Activated T-cell treated with anti-CD3 and anti-CD28 coated beads for 24 hours (primary cell): ENCODE results near the gene AQP3.
"Not testable (repeated sequence)": the region's sequence is repeated elsewhere in the genome, so short reads cannot be mapped to it uniquely, and the experiment has no call there.

Source experiments
- DNase-seq: peaks from one replicate; pipeline ENCODE4 v3.0.0-alpha.2; 2020; ENCODE audit warnings: low read depth

Gene AQP3

DNA sequence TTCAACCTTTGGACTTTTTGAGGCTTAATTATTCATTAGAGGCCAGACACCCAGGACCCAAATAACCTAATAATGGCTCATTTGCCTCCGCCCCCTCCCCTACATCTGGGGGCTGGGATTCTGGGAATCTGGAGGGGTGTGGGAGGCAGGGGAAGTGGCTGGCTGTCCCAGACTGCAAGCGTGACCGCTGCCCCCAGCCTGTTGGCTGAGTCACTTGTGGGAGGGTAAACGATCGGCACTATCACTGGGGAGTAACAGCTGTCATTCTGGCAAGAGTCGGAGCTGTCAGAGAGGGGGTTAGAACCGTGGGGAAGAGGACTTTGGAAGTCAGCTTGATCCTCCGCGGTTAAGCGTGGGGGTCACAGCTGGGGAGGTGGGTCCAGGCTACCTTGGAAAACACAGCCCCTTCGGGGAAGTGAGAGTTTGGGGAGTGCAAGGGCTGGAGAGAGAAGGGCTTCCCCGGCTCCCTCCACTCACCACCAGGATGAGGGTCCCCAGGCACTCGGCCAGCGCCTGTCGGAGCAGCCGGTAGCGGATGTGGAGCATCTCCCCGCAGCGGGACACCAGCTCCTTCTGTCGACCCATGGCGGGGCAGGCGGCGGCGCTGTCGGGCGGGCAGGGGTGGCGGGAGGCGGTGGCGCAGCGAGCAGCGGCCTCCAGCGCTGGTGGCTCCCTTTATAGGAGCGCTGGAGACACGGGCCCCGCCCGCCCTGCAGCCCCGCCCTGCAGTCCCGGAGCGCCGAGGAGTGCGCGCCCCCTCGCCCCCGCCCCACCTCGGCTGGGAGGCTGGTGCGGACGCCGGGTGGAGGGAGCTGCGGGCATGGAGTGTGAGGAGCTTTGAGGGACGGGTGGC is at the start of gene AQP3:
Gene AQP3 (minus strand): TSS at position 648 of the 853 bp plus-strand sequence. CDS start 63 bp downstream, at position 585.
- DNase-seq: peak; percentile 44

GRCh38 chr9:33493819-33494218 is 46.4 kb upstream of the AQP3 start:
- DNase-seq: not testable (repeated sequence)

DNA sequence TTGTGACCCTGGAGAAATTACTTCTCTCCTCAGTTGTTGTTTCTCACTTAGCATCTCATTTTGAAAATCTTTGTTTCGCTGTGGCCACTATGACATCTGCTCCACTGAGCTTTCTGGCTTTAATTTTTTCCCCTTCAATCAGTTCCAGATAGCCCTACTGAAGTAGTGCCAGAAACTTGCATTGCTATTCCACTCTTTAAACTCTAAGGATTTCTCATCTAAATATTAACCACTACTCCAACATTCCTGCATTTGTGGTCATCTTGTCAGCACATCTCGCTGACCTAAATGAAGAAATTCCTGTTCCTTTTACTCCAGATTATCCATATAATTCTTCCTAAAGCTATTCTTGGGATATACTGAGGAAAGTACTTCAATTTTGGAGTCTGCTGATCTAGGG is 41.7 kb upstream of the AQP3 start:
- no peak for DNase-seq

DNA sequence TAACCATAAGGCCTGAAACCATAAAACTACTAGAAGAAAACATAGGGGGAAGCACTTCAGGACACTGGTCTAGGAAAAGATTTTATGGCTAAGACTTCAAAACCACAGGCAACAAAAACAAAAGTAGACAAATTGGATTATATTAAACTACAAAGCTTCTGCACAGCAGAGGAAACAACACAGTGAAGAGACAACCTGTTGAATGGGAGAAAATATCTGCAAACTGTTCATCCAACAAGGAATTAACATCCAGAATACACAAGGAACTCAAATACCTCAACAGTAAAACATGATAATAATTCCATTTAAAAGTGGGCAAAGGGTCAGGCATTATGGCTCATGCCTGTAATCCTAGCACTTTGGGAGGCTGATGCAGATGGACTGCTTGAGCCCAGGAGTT is 37.9 kb upstream of the AQP3 start:
- DNase-seq: not testable (repeated sequence)

DNA sequence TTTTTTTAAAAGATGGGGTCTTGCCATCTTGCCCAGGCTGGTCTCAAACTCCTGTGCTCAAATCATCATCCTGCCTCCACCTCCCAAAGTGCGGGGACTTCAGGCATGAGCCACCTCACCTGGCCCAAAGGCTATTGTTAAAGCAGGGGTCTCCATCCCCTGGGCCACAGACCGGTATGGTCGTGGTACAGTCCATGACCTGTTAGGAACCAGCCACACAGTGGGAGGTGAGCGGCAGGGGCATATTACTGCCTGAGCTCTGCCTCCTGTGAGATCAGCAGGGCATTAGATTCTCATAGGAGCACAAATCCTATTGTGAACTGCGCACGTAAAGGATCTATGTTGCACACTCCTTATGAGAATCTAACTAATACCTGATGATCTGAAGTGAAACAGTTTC is 33.6 kb upstream of the AQP3 start:
- no peak for DNase-seq

GRCh38 chr9:33480106-33480505 is 32.7 kb upstream of the AQP3 start:
- no peak for DNase-seq

DNA sequence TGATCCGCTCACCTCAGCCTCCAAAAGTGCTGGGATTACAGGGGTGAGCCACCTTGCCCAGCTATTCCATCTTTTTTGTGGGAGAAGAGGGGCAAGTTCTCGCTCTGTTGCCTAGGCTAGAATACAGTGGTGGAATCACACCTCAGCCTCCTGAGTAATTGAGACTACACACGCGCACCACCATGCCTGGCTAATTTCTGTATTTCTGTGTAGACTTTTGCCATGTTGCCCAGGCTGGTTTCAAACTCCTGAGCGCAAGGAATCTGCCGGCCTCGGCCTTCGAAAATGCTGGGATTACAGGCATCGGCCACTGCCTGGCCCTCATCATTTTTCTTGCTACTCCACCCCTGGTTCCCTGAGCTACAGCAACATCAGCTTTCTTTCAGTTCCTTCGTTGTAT is 29.1 kb upstream of the AQP3 start:
- DNase-seq: no peak

GRCh38 chr9:33475357-33475756 is 28.0 kb upstream of the AQP3 start:
- DNase-seq: no peak

GRCh38 chr9:33473643-33474352 is 26.4 kb upstream of the AQP3 start, which contains the start of gene NOL6:
TSS of gene NOL6 (minus strand) at chr9:33473924. CDS start at chr9:33473842, 82 bp downstream.
- DNase-seq: peak; percentile 98

DNA sequence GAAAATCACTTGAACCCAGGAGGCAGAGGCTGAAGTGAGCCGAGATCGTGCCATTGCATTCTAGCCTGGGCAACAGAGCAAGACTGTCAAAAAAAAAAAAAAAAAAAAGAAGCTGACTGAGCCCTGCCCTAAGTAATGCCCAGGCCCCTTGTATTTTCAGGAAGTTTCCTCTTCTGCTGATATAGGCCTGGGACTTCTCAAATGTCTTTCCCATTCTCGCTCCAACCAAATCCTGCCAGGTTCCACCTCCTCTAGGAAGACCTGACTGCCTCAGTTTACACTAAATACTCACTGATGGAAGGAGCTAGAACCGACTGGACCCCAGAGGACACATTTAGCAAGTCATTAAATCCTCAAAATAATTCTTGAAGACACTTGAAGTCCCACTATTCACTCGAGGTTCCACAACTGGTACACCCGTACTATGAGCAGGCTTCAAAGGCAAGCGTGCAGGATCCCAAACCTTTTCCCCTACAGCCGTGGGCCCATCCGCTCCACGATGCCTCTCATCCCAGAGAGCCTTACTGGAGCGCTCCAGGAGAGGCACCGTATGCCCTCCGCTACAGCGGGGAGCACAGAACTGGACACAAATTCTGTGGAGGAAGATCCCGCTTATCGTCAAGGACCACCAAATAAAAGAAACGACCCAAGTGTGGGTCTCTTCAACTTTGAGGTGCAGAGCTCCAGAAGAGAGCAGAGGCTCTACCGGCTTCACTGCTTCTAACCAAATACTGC is 25.7 kb upstream of the AQP3 start:
- no peak for DNase-seq

DNA sequence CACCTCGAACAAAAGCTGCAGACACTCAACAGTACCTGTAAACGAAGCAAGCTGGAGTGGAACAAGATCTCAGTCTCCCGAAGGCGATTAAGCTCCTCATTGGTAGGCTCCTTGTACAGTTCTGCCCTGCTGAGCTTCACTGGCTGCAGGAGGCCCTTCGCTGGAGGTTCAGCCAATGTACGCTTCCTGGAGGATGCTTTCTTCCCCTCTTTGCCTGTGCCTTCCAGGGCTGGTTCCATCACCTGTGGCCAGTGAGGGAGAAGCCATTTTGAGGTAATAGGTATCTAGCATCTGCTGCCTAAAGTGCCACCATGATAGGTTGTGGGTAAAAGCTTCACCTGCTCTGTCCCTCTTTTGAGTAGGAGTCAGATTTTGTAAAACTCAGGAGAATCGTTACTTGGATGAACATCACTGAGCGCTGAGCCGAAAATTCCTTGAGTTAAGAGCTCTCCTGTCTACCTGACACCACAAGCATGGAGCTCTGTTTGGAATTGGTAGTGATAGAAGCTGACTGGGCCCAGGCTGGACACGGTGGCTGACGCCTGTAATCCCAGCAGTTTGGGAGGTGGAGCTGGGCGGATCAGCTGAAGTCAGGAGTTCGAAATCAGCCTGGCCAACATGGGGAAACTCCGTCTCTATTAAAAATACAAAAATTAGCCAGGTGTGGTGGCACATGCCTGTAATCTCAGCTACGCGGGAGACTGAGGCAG is 24.9 kb upstream of the AQP3 start:
- no peak for DNase-seq

DNA sequence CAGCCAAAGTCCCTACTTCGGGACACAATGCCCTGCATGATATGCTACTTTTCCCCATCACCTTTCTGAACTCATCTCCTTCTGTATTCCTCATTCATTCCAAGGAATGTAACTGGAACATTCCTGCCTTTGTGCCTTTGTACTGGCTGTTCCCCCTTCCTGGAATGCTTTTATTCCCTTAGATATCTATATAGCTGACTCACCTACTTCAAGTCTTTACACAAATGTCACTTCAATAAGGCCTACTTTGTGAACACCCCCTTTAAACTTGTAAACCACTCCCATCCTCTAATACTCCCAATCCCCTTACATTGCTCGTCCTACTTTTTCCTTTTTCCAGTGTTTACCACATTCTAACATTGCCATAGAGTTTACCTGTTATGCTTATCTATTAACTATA is 24.0 kb upstream of the AQP3 start:
- no peak for DNase-seq

- no peak for DNase-seq
Observed at GRCh38 chr9:33469891-33470290, 22.5 kb upstream of the AQP3 start.

DNA sequence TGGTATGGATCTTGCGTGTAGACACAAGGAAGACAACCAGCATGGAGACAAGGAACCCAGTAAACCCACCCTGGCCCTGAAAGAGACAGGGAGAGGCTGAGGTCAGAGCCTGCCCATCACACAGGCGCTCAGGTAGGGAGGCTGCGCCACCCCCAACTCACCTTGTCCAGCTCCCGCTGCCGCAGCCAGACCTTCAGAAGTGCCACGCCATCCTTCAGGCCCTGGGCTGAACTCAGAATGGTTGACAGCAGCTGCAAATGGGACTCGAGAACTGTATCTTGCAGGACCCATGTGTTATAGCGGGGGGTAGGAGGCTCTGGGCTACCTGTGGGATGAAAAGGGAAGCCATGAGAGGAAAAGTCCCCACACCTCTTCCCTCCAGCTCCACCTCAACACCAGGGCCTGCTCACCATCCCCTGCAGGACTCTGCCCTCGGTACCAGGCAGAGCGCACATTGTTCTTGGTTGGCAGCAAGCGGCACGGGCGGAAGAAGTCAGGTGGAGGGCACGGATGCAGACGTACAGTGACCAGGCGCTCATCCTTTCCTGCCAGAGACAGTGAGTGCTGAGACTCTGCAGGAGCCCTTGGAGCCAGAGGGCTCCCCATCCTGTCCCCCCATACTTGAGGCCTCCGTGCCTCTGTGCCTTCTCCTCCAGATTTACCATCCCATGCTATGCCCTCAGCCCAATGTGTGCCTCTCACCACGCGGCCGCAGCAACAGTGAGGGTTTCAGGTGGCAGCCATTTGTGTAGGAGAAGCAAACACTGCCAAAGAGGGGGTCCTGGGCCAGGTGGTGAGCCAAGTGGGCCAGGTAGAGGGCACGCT is 21.6 kb upstream of the AQP3 start:
- no peak for DNase-seq

DNA sequence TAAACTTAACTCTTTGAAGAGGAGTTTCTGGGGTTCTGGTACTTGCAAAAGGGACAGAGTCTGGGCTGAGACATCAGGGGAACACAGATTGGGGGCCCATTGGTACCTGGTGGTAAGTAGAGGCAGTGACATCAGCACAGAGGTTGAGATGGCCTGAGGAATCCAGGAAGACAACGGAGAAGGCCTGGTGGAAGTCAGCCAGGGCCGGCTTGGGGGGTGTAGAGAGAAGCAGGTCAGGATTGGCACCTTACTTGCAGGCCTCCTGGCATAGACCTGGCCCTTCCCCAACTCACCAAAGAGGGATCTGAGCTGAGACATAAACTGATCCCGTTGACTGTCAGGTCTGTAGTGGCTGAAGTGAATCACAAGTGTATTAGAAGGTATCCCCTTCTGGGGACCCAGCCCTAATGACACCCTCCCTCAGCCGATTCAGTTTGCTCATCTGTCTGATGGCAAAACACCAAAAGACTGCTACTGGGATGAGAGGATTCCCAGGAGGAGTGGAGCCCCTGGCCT is 20.9 kb upstream of the AQP3 start:
- no peak for DNase-seq

DNA sequence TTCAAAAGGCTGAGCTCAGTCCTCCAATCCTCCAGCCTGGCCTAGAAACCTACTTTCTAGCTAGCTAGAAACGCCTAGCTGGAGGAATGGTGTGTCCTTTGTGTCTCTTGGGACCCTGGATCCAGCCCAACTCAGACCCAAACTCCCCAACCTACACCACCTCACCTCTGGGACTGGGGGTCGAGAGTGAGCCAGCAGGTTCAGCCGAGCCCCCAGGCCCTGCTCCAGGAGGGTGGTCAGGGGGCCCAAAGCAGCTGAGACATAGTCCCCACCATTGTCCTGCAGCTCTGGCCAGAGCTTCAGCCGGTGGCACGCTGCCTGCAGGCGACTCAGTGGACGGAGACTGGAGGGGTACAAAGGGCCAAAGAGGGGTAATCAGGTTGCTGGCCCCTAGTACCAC is 20.1 kb upstream of the AQP3 start:
- no peak for DNase-seq

GRCh38 chr9:33466565-33467495 is 19.4 kb upstream of the AQP3 start:
- peak; percentile 54 for DNase-seq

DNA sequence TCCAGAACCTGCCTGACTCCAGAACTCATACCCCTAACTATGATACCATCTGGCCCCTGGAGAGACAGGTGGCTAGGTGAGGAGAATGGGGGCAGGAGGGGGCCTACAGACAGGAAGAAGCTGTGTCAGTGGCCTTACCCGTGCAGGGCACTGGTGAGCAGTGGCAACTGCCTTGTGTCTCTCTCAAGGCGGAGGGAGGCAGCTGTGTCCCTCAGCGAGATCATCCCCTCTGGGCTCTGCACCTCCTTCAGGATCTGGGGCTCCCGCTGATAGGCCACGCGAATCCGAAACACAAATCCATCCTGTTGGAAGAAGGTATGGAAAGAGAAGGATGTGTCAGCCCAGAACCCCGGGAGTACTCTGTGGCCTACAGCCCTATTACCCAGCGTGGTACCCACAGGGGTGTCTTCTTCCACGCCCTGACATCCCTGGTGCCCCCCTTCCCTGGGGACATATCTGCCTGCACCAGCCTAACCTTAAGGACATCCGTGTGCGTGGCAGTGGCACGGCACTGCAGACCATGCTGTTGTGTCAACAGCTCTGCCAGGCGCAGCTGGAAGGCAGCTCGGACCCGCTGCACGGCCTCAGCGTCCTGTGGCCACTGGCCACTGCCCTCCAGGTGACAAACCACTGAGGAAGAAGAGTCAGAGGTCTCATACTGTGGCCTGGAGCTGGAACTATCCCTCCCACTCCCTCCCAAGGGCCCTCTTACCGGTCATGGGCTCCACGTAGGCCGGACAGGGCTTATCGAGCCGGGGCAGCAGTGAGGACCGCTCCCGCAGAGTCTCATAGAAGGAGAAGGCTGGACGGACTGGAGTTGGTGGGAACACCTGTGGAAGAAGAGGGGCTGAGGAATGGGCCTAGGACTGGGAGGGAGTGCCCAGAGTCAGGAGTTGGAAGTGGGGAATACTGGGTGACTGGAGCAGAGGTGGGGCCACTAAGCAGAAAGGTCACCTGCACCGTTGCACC is 18.5 kb upstream of the AQP3 start:
- no peak for DNase-seq

DNA sequence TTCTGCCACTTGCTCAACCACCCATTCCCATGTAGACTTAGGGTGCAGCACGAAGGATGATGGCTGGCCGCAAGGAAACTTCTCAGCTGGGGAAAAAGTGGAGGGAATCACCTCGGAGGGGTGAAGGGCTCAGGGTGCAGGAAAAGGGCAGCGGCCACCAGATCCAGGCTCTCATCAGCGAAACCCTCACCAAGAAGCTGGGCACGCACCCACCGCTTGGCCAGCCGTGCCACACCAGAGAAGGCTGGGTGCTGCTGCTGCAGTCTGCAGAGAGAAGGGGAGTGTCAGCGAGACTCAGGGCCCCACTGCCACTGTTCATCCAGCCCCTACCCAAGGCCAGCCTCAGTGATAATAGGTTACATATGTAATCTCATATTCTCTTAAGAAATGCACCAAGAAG is 17.7 kb upstream of the AQP3 start:
- no peak for DNase-seq
